Urinary bladder (tissue), 4 donors: ENCODE results near the gene ANTXR2. TPM values are rescaled to one million over a fixed set of nuclear protein-coding genes. Genes with fewer than 3 reads are reported as not detected.

Experiments
- DNase-seq: peaks from one replicate; pipeline ENCODE4 v3.0.0-alpha.2; 2015; ENCODE audit errors: extremely low spot score
- H3K27ac ChIP-seq: one replicate; pipeline ENCODE4 v1.5.1; 2013; ENCODE audit warnings: low read depth, mild to moderate bottlenecking, moderate library complexity
- H3K36me3 ChIP-seq: one replicate; pipeline ENCODE4 v1.6.1; 2013; ENCODE audit warnings: mild to moderate bottlenecking, moderate library complexity; ENCODE audit not compliant: insufficient read depth
- H3K4me1 ChIP-seq: one replicate; pipeline ENCODE4 v1.6.1; 2013; ENCODE audit warnings: mild to moderate bottlenecking, moderate library complexity; ENCODE audit not compliant: insufficient read depth
- H3K4me3 ChIP-seq: one replicate; pipeline ENCODE4 v1.5.1; 2013; ENCODE audit warnings: low read depth, low read length
- WGBS: extraction: QIAGEN DNeasy Blood & Tissue Kit; methylation state at CpG from one replicate; pipeline ENCODE4 v1.1.7; 2013; 5-methylcytosine and 5-hydroxymethylcytosine counted together
- polyA plus RNA-seq: library from polyadenylated mRNA; stranded (reverse); fragments of 200-250 nt; gene quantifications from one replicate; pipeline ENCODE4 v1.2.3, GENCODE V29; 2013
- total RNA-seq: library from RNA; depleted of rRNA; stranded (reverse); fragments of >200 nt; gene quantifications from one replicate; pipeline ENCODE4 v1.2.3, GENCODE V29; 2014
- donor health status: healthy with polysubstance abuse.
- donor health status: healthy.

Gene ANTXR2
- total and polyA plus RNA-seq, 2 donors, result 133 to 149 TPM

- no peak for DNase-seq
- 91% methylated on average over 2 of the region's 2 CpGs for WGBS
- Histone ChIP-seq H3K4me1 (no peaks in the 10 kb centered on the region), H3K4me3 (no peak overlapping the region), H3K36me3 (no peaks in the 10 kb centered on the region), H3K27ac (no peak overlapping the region)
Measured at GRCh38 chr4:80082693-80083092, 9.7 kb upstream of the ANTXR2 start.

DNA sequence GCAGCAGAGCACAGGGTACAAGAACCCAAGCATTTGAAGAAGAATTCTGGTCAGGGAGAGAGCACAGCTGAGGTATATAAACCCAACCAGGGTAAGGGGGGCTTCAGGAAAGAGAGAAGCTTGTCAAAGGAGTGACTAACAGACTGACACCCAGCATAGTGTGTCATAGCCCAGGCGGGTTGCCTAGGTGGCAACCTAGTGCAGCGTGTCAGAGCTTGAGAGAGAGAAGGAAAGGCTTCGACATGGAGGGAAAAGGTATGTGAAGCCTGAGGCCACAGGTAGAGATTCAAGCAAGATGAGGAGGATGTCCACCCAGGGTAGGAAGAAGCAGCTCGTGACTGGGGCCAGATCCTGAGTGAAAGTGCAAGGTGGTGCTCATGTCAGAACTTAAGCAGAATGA, 8.5 kb upstream of the ANTXR2 start:
- DNase-seq, result no peak
- no peaks in the 10 kb centered on the region for H3K36me3 ChIP-seq
- H3K4me3 ChIP-seq, result no peak overlapping the region
- WGBS, result 91% methylated on average over 4 of the region's 4 CpGs
- no peak overlapping the region for H3K27ac ChIP-seq
- H3K4me1 ChIP-seq, result no peaks in the 10 kb centered on the region

DNA sequence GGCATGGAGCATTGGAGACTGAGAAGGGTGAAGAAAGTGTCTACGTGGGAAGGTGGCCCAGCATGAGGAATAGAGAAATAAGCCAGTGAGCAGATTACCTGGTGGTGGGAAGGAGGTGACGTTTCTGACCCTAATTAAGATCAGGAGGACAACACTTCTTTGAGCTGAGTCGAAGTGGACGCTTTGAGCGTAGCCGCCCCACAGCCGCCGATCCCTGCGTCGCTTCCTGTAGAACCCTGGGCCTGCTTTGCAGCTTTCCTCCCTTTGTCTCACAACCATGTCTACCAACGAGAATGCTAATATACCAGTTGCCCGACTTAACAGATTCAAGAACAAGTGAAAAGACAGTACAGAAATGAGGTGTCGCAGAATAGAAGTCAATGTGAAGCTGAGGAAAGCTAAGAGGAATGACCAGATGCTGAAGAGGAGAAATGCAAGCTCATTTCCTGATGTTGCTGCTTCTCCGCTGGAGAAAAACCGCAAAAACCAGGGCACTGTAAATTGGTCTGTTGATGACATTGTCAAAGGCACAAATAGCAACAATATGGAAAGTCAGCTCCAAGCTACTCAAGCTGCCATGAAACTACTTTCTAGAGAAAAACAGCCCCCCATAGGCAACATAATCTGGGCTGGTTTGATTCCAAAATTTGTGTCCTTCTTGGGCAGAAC, 6.4 kb upstream of the ANTXR2 start:
- Histone ChIP-seq H3K4me1 (no peaks in the 10 kb centered on the region), H3K4me3 (no peak overlapping the region), H3K36me3 (no peaks in the 10 kb centered on the region), H3K27ac (no peak overlapping the region)
- 90% methylated on average over 15 of the region's 15 CpGs for WGBS
- DNase-seq, result no peak

DNA sequence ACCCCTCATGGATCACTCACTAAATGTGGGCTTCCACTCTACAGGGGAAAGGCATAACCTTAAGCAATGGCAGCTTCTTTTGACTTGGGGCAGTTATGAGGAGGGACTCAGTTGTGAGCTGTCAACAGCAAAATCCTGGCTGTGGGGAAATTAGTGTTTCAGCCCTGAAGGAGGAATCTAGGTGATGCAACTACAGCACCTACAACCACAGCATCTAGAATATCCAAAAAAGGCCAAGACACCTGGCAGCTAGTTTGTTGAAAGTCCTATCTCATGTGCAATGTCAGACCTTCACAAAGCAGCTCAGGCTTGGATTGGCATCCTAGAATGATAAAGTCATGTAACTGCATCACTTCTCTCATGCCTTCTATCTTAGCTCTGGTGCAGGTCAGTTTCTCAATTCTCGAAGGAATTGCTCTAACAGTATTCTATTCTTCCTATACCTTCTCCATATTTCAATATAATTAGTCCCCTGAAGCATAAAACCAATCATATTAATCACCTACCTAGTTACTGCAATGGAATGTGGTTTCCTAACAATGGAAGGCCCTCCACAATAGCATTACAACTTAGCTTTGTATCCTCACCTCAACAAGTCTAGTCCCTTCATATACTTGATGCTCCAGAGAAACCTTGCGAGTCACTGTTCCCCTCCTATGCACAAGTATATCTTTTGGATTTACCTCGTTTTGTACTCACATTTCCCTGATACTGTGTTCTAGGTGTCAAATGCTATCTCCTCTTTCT, 5.5 kb upstream of the ANTXR2 start:
- 96% methylated on average over 3 of the region's 3 CpGs for WGBS
- no peak for DNase-seq
- H3K27ac ChIP-seq, result no peak overlapping the region
- no peaks in the 10 kb centered on the region for H3K4me1 ChIP-seq
- no peak overlapping the region for H3K4me3 ChIP-seq
- H3K36me3 ChIP-seq, result no peaks in the 10 kb centered on the region

GRCh38 chr4:80077639-80078038, 4.6 kb upstream of the ANTXR2 start:
- H3K27ac ChIP-seq, result no peak overlapping the region
- DNase-seq, result no peak
- no peaks in the 10 kb centered on the region for H3K4me1 ChIP-seq
- no peak overlapping the region for H3K4me3 ChIP-seq
- H3K36me3 ChIP-seq, result no peaks in the 10 kb centered on the region
- 83% methylated on average over 5 of the region's 5 CpGs for WGBS

DNA sequence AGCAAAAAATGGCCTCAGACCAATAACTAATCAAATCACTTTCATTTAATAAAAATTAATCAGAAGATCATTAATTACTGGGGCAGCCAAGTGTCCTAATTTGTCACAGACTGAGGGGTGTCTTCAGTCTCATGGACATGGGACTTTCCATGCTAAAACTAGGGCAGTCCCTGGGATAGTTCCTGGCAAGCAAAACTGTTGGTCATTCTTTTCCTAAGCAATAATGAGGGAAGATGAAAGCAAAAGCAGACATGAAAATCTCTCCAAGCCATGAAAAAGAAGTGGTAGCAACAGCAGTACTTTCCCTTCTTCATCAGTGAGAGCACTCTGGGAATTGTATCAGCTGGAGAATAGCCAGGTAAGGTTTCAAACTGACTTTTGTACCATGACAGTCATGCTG, 3.7 kb upstream of the ANTXR2 start:
- no peaks in the 10 kb centered on the region for H3K4me1 ChIP-seq
- no peak overlapping the region for H3K4me3 ChIP-seq
- no peak for DNase-seq
- no peaks in the 10 kb centered on the region for H3K36me3 ChIP-seq
- no peak overlapping the region for H3K27ac ChIP-seq

GRCh38 chr4:80075995-80076675, 3.1 kb upstream of the ANTXR2 start:
- no peak for DNase-seq
- Histone ChIP-seq H3K36me3 (no peaks in the 10 kb centered on the region), H3K4me3 (no peak overlapping the region), H3K27ac (no peak overlapping the region), H3K4me1 (no peaks in the 10 kb centered on the region)

- DNase-seq, result no peak
- no peaks in the 10 kb centered on the region for H3K4me1 ChIP-seq
- H3K4me3 ChIP-seq, result no peak overlapping the region
- H3K36me3 ChIP-seq, result no peaks in the 10 kb centered on the region
- no peak overlapping the region for H3K27ac ChIP-seq
Measured at GRCh38 chr4:80074651-80075050, 1.6 kb upstream of the ANTXR2 start.

GRCh38 chr4:80074069-80074468, 1.0 kb upstream of the ANTXR2 start:
- H3K4me1 ChIP-seq, result no peaks in the 10 kb centered on the region
- no peak for DNase-seq
- H3K36me3 ChIP-seq, result no peaks in the 10 kb centered on the region
- peak overlapping the region; percentile 60 for H3K27ac ChIP-seq
- H3K4me3 ChIP-seq, result no peak overlapping the region

DNA sequence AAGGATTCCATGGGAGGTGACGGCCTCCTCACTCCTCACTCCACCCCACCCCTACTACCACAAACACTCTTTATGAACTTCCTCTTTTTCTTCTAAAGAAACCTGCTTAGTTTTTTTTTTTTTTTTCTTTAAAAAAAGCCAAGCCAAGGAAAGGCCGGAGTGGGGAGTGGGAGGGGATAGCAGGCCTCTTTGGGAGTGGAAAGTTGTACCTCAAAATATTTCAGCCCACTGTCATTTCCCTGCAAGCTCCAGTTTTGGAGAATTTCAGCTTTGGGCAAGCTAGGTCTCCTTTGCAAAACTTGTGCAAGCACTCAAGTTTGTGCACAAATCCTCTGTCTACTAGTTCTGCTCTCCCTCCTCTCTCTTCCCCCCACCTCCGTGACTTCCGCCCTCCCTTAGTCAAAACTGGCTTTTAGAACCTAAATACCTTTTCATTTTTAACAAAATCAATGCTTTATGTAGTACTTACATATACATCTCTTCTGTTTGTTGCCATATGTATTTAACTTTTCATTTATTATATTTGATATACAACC, 512 bp upstream of the ANTXR2 start:
- no peak overlapping the region for H3K27ac ChIP-seq
- no peaks in the 10 kb centered on the region for H3K4me1 ChIP-seq
- WGBS, result 28% methylated on average over 4 of the region's 4 CpGs
- no peaks in the 10 kb centered on the region for H3K36me3 ChIP-seq
- no peak overlapping the region for H3K4me3 ChIP-seq
- DNase-seq, result no peak

GRCh38 chr4:80072228-80072743, 743 bp downstream of the ANTXR2 start:
- no peak for DNase-seq
- peak overlapping the region; percentile 91 for H3K27ac ChIP-seq
- no peaks in the 10 kb centered on the region for H3K4me1 ChIP-seq
- under 1% methylated on average over 37 of the region's 37 CpGs for whole genome bisulfite sequencing
- no peaks in the 10 kb centered on the region for H3K36me3 ChIP-seq
- peak overlapping the region; percentile 83 for H3K4me3 ChIP-seq

DNA sequence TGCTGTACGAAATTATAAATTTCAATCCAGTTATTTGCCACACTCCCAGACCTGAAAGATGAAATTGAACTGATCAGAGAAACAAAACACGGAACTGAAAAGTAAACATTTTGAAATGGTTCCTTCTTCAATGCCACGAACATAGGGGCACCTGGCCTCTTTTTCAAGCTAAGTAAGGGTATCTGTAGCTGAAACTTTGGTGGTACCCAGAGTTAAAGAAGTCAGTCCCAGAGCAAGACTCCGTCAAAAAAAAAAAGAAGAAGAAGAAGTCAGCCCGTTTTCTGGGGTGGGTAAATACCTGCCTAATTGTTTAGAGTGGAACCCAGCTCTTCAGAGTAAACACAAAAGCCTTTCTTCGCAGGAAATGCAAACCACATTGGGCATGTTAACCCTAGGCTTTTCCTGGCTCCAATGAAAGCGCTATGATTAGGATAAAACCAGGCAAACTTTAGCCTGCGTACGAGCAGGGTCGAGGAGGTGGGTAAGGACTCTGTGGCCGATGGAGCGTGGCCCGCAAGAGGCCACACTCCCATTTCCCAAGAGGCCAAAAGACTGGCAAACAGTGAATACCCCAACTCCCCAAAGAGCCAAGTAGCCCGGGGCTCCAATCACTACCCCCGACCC, 1.3 kb downstream of the ANTXR2 start:
- Histone ChIP-seq H3K4me3 (peak overlapping the region; percentile 83), H3K4me1 (no peaks in the 10 kb centered on the region), H3K36me3 (no peaks in the 10 kb centered on the region), H3K27ac (peak overlapping the region; percentile 91)
- no peak for DNase-seq
- 5% methylated on average over 15 of the region's 15 CpGs for WGBS

GRCh38 chr4:80070880-80071603, 2.0 kb downstream of the ANTXR2 start:
- 23% methylated on average over 6 of the region's 6 CpGs for WGBS
- no peaks in the 10 kb centered on the region for H3K4me1 ChIP-seq

More at GRCh38 chr4:80070880-80071603, 2.0 kb downstream of the ANTXR2 start:
- Histone ChIP-seq H3K4me3 (peak overlapping the region; percentile 83), H3K36me3 (no peaks in the 10 kb centered on the region), H3K27ac (no peak overlapping the region)
- DNase-seq, result no peak
